Muscle of leg (tissue), 11 donors: ENCODE data around the gene IGF2BP2. TPM values are rescaled to one million over a fixed set of nuclear protein-coding genes. Genes with fewer than 3 reads are reported as not detected.

Source experiments
- DNase-seq: peaks from one replicate; pipeline ENCODE4 v3.0.0; 2013
- H3K27ac ChIP-seq: one replicate; pipeline ENCODE4 v1.5.1; 2013; ENCODE audit warnings: mild to moderate bottlenecking, low read length, control low read depth
- H3K27me3 ChIP-seq: one replicate; pipeline ENCODE4 v1.6.1; 2013; ENCODE audit warnings: low read length; ENCODE audit not compliant: control insufficient read depth, insufficient read depth
- H3K36me3 ChIP-seq: one replicate; pipeline ENCODE4 v1.6.1; 2013; ENCODE audit warnings: low read length; ENCODE audit not compliant: control insufficient read depth, insufficient read depth
- H3K4me1 ChIP-seq: one replicate; pipeline ENCODE4 v1.6.1; 2013; ENCODE audit warnings: low read length; ENCODE audit not compliant: control insufficient read depth, insufficient read depth
- H3K4me3 ChIP-seq: one replicate; pipeline ENCODE4 v1.5.1; 2013; ENCODE audit warnings: low read length, control low read depth
- H3K9me3 ChIP-seq: replicated peaks from 2 replicates; pipeline ENCODE4 v1.6.1; 2013; ENCODE audit warnings: low read depth, low read length; ENCODE audit not compliant: control insufficient read depth
- whole genome bisulfite sequencing: methylation state at CpG from one replicate; pipeline ENCODE4 v1.1.5; 2013; ENCODE audit warnings: missing lambda C conversion rate; ENCODE audit not compliant: insufficient coverage; 5-methylcytosine and 5-hydroxymethylcytosine counted together
- polyA plus RNA-seq, 8 donors: library from polyadenylated mRNA; unstranded; fragments of 120-200 nt; gene quantifications; one replicate each; pipeline versions ENCODE4 v1.2.1 to v1.2.3, GENCODE V29; 2013; ENCODE audit warnings: inconsistent platforms in 1 of 8, low replicate concordance in 1 of 8; ENCODE audit not compliant: insufficient read length in 8 of 8, insufficient read depth in 1 of 8
- total RNA-seq: library from RNA; stranded (reverse); fragments of 120-200 nt; gene quantifications from one replicate; pipeline ENCODE4 v1.2.4, GENCODE V29; 2013

Gene IGF2BP2
- total and polyA plus RNA-seq, 9 donors: 32.6 to 59.5 (median 46.1) TPM

- no peak for DNase-seq
- WGBS: 89% methylated on average over 8 of the region's 9 CpGs
- no peak overlapping the region for H3K4me3 ChIP-seq
- no peaks in the 10 kb centered on the region for H3K27me3 ChIP-seq
- peaks cover 25% of the 10 kb centered on the region for H3K4me1 ChIP-seq
- no peak overlapping the region for H3K27ac ChIP-seq
- H3K36me3 ChIP-seq: no peaks in the 10 kb centered on the region
- H3K9me3 ChIP-seq: peaks cover 4% of the 10 kb centered on the region
Measured at GRCh38 chr3:185727873-185728272, 97.0 kb downstream of the IGF2BP2 start.

- Histone ChIP-seq H3K27ac (no peak overlapping the region), H3K4me3 (no peak overlapping the region), H3K4me1 (peaks cover 18% of the 10 kb centered on the region), H3K9me3 (peaks cover 4% of the 10 kb centered on the region), H3K27me3 (no peaks in the 10 kb centered on the region), H3K36me3 (no peaks in the 10 kb centered on the region)
- no peak for DNase-seq
- 67% methylated on average over 1 of the region's 6 CpGs for WGBS
Measured at GRCh38 chr3:185726254-185726967, 98.4 kb downstream of the IGF2BP2 start.

- WGBS: no CpG with 5 or more reads among the region's 3 CpGs
- Histone ChIP-seq H3K27me3 (no peaks in the 10 kb centered on the region), H3K27ac (peak overlapping the region; percentile 43), H3K9me3 (peaks cover 4% of the 10 kb centered on the region), H3K4me1 (peaks cover 21% of the 10 kb centered on the region), H3K36me3 (peaks cover 3% of the 10 kb centered on the region), H3K4me3 (no peak overlapping the region)
- DNase-seq: peak; percentile 87
Measured at GRCh38 chr3:185724761-185725160, 100.1 kb downstream of the IGF2BP2 start.

- no CpG with 5 or more reads among the region's 3 CpGs for WGBS
- no peak overlapping the region for H3K4me3 ChIP-seq
- H3K9me3 ChIP-seq: peaks cover 4% of the 10 kb centered on the region
- peak overlapping the region; percentile 22 for H3K27ac ChIP-seq
- peaks cover 21% of the 10 kb centered on the region for H3K4me1 ChIP-seq
- H3K36me3 ChIP-seq: peaks cover 3% of the 10 kb centered on the region
- H3K27me3 ChIP-seq: no peaks in the 10 kb centered on the region
- no peak for DNase-seq
Measured at GRCh38 chr3:185724251-185724650, 100.6 kb downstream of the IGF2BP2 start.

GRCh38 chr3:185722881-185723280 lies 102.0 kb downstream of the IGF2BP2 start:
- no CpG with 5 or more reads among the region's 5 CpGs for WGBS

GRCh38 chr3:185721970-185722369 lies 102.9 kb downstream of the IGF2BP2 start:
- Histone ChIP-seq H3K4me3 (no peak overlapping the region), H3K27me3 (no peaks in the 10 kb centered on the region), H3K27ac (no peak overlapping the region), H3K36me3 (peaks cover 3% of the 10 kb centered on the region), H3K4me1 (peaks cover 31% of the 10 kb centered on the region), H3K9me3 (peaks cover 4% of the 10 kb centered on the region)
- DNase-seq: no peak
- no CpG with 5 or more reads among the region's 3 CpGs for WGBS

More at GRCh38 chr3:185722881-185723280, 102.0 kb downstream of the IGF2BP2 start:
- H3K27me3 ChIP-seq: no peaks in the 10 kb centered on the region
- H3K4me1 ChIP-seq: peaks cover 23% of the 10 kb centered on the region
- H3K9me3 ChIP-seq: peaks cover 4% of the 10 kb centered on the region
- H3K27ac ChIP-seq: no peak overlapping the region
- peak; percentile 65 for DNase-seq
- H3K4me3 ChIP-seq: no peak overlapping the region
- peaks cover 3% of the 10 kb centered on the region for H3K36me3 ChIP-seq

- Histone ChIP-seq H3K4me3 (no peak overlapping the region), H3K4me1 (peaks cover 34% of the 10 kb centered on the region), H3K27ac (no peak overlapping the region), H3K27me3 (no peaks in the 10 kb centered on the region), H3K9me3 (peaks cover 4% of the 10 kb centered on the region), H3K36me3 (peaks cover 3% of the 10 kb centered on the region)
- no CpG with 5 or more reads among the region's 9 CpGs for WGBS
- DNase-seq: no peak
Measured at GRCh38 chr3:185720326-185720725, 104.5 kb downstream of the IGF2BP2 start.

- no peak overlapping the region for H3K4me3 ChIP-seq
- WGBS: 89% methylated on average over 6 of the region's 7 CpGs
Measured at GRCh38 chr3:185718736-185719593, 105.9 kb downstream of the IGF2BP2 start.

GRCh38 chr3:185717627-185718402 lies 107.0 kb downstream of the IGF2BP2 start:
- 88% methylated on average over 8 of the region's 9 CpGs for WGBS
- H3K27me3 ChIP-seq: no peaks in the 10 kb centered on the region
- no peaks in the 10 kb centered on the region for H3K9me3 ChIP-seq
- peaks cover 22% of the 10 kb centered on the region for H3K4me1 ChIP-seq
- DNase-seq: no peak
- H3K4me3 ChIP-seq: no peak overlapping the region
- H3K36me3 ChIP-seq: peaks cover 3% of the 10 kb centered on the region
- H3K27ac ChIP-seq: no peak overlapping the region

More at GRCh38 chr3:185718736-185719593, 105.9 kb downstream of the IGF2BP2 start:
- no peak overlapping the region for H3K27ac ChIP-seq
- peaks cover 3% of the 10 kb centered on the region for H3K36me3 ChIP-seq
- H3K4me1 ChIP-seq: peaks cover 30% of the 10 kb centered on the region
- no peaks in the 10 kb centered on the region for H3K9me3 ChIP-seq
- H3K27me3 ChIP-seq: no peaks in the 10 kb centered on the region
- DNase-seq: no peak
